Spleen (tissue), 11 donors: ENCODE measurements around the gene FERMT2. TPM values are rescaled to one million over a fixed set of nuclear protein-coding genes. Genes with fewer than 3 reads are reported as not detected.

Source experiments
- DNase-seq: peaks from one replicate; pipeline ENCODE4 v3.0.0-alpha.2; 2020
- H3K27ac ChIP-seq, 8 donors: fragments of 200-600 bp; sonication (generic) in 7 of 8; 1 replicate in 4 of 8; 2 replicates in 4 of 8; pipeline versions ENCODE4 v1.5.0 to v1.8.0; 2016 to 2021; ENCODE audit warnings: inconsistent platforms in 4 of 8, mild to moderate bottlenecking in 4 of 8, moderate library complexity in 1 of 8
- H3K27me3 ChIP-seq, 7 donors: fragments of 200-600 bp; sonication (generic) in 6 of 7; replicated peaks in 1 of 7; 1 replicate in 4 of 7; 2 replicates in 3 of 7; pipeline versions ENCODE4 v1.5.0 to v1.8.0; 2016 to 2021; ENCODE audit warnings: inconsistent platforms in 3 of 7, mild to moderate bottlenecking in 1 of 7
- H3K36me3 ChIP-seq, 6 donors: fragments of 200-600 bp; sonication (generic) in 5 of 6; 1 replicate in 4 of 6; 2 replicates in 2 of 6; pipeline versions ENCODE4 v1.5.0 to v1.8.0; 2016 to 2021; ENCODE audit warnings: inconsistent platforms in 2 of 6
- H3K4me1 ChIP-seq, 6 donors: fragments of 200-600 bp; sonication (generic) in 5 of 6; 1 replicate in 3 of 6; 2 replicates in 3 of 6; pipeline versions ENCODE4 v1.5.0 to v1.8.0; 2016 to 2021; ENCODE audit warnings: inconsistent platforms in 3 of 6
- H3K4me3 ChIP-seq, 8 donors: fragments of 200-600 bp; sonication (generic) in 7 of 8; 1 replicate in 4 of 8; 2 replicates in 4 of 8; pipeline versions ENCODE4 v1.5.0 to v1.8.0; 2016 to 2021; ENCODE audit warnings: inconsistent platforms in 4 of 8, mild to moderate bottlenecking in 4 of 8, moderate library complexity in 2 of 8
- H3K9me3 ChIP-seq, 8 donors: fragments of 200-600 bp; sonication (generic) in 7 of 8; 1 replicate in 4 of 8; 2 replicates in 4 of 8; pipeline versions ENCODE4 v1.5.0 to v1.8.0; 2016 to 2021; ENCODE audit warnings: inconsistent platforms in 4 of 8
- POLR2A ChIP-seq, 3 donors: fragments of 450-650 bp; IDR thresholded peaks; one replicate each; pipeline ENCODE4 v1.5.1; 2017; ENCODE audit warnings: antibody characterized with exemption in 3 of 3, mild to moderate bottlenecking in 1 of 3
- POLR2AphosphoS5 ChIP-seq, 3 donors: sonication (generic); formaldehyde crosslinking; IDR thresholded peaks; one replicate each; pipeline ENCODE4 v1.5.1; 2017; ENCODE audit warnings: antibody characterized with exemption in 3 of 3
- WGBS, 5 donors: extraction: QIAGEN DNeasy Blood & Tissue Kit in 3 of 5; methylation state at CpG; one replicate each; pipeline versions ENCODE4 v1.1.5 to v1.1.7; 2013 to 2018; 5-methylcytosine and 5-hydroxymethylcytosine counted together
- intact Hi-C: fragments of 100-400 bp; cut with DNase I; formaldehyde crosslinking; loops from one replicate; pipeline ENCODE4 v1.15.0; 2023; ENCODE audit warnings: low total_unique reads
- polyA plus RNA-seq, 3 donors: library from polyadenylated mRNA; stranded (reverse); fragments of 200-250 nt; gene quantifications; one replicate each; pipeline ENCODE4 v1.2.1, GENCODE V29; 2013
- total RNA-seq, 7 donors: library from RNA; depleted of rRNA in 3 of 7; stranded (reverse); fragments of >200 nt in 3 of 7; fragmentation: NEBNext Ultra II Directional in 4 of 7; extraction: Animal tissue kit (Norgen Biotek cat#: 25700) in 4 of 7; gene quantifications; one replicate each; pipeline versions ENCODE4 v1.1.0 to v1.2.1, GENCODE V29; 2016 to 2021
- TF ChIP-seq, protein P1 (sequence below), 11 experiments: fragments of 200-600 bp in 7 of 11; fragments of 450-650 bp in 4 of 11; sonication (generic) in 4 of 11; IDR thresholded peaks in 8 of 11; conservative IDR thresholded peaks in 3 of 11; 1 replicate in 7 of 11; 2 replicates in 4 of 11; pipeline versions ENCODE4 v1.4.0 to v1.8.0; 2016 to 2021; ENCODE audit warnings: antibody characterized with exemption in 11 of 11, inconsistent platforms in 4 of 11, mild to moderate bottlenecking in 1 of 11
- donor health status: healthy with polysubstance abuse.
- donor health status: DM: no; HTN: no; CAD: no; lungs with moderate emphysema.
- donor health status: DM: no; HTN: no; CAD: no.
- donor health status: Bipolar disorder and iron deficiency.
- donor health status: healthy.
- donor health status: DM: no; HTN: no; CAD: no.
- donor health status: DM: yes; HTN: yes; CAD: no.

FERMT2 gene
- total and polyA plus RNA-seq, 10 donors, result 10.5 to 94.5 (median 52.7) TPM

DNA sequence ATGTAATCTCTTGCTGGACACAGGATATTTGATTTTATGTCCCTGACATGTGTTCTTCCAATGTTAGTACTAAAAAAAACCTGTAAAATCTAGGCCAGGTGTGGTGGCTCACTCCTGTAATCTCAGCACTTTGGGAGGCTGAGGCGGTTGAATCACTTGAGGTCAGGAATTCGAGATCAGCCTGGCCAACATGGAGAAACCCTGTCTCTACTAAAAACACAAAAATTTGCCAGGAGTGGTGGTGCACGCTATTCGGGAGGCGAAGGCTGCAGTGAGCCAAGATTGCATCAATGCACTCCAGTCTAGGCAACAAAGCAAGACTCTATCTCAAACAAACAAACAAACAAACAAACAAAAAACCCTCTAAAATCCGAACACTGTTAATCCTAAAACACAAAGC, 68.0 kb downstream of the FERMT2 start:
- DNase-seq, result no peak
- 83 to 93% (median 90%) methylated on average over 6 of the region's 6 CpGs for WGBS, 5 donors
- no peak overlapping the region for H3K27ac ChIP-seq
- H3K36me3 ChIP-seq, result peaks cover 0 to 15% (median 0%) of the 10 kb centered on the region in 6 donors
- peaks cover 0 to 6% (median 0%) of the 10 kb centered on the region in 6 donors for H3K4me1 ChIP-seq
- no peak overlapping the region for H3K4me3 ChIP-seq
- intact Hi-C loops, result no loop called here
- no peaks in the 10 kb centered on the region for H3K9me3 ChIP-seq
- TF ChIP-seq, protein P1, sequence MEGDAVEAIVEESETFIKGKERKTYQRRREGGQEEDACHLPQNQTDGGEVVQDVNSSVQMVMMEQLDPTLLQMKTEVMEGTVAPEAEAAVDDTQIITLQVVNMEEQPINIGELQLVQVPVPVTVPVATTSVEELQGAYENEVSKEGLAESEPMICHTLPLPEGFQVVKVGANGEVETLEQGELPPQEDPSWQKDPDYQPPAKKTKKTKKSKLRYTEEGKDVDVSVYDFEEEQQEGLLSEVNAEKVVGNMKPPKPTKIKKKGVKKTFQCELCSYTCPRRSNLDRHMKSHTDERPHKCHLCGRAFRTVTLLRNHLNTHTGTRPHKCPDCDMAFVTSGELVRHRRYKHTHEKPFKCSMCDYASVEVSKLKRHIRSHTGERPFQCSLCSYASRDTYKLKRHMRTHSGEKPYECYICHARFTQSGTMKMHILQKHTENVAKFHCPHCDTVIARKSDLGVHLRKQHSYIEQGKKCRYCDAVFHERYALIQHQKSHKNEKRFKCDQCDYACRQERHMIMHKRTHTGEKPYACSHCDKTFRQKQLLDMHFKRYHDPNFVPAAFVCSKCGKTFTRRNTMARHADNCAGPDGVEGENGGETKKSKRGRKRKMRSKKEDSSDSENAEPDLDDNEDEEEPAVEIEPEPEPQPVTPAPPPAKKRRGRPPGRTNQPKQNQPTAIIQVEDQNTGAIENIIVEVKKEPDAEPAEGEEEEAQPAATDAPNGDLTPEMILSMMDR (IDR thresholded peaks at IDR 0.05 in 8 of 11, conservative IDR thresholded peaks at IDR 0.05 in 3 of 11), result no peak
- TF ChIP-seq POLR2A (IDR thresholded peaks at IDR 0.05) (no peak), POLR2AphosphoS5 (IDR thresholded peaks at IDR 0.05) (no peak)
- H3K27me3 ChIP-seq, result no peaks in the 10 kb centered on the region

DNA sequence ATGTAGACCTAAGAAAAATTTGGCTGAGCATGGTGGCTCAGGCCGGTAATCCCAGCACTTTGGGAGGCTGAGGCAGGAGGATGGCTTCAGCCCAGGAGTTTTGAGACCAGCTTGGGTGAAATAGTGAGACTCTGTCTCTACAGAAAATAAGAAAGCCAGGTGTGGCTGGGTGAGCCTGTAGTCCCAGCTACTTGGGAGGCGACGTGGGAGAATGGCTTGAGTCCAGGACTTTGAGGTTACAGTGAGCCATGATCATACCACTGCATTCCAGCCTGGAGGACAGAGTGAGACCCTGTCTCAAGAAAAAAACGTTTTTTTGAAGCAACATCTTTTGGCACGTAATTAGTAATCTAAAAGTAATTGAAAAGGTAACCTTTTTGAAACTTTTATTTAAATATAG, 70.9 kb downstream of the FERMT2 start:
- WGBS, 5 donors, result 80 to 92% (median 87%) methylated on average over 5 of the region's 5 CpGs
- Histone ChIP-seq H3K9me3 (no peaks in the 10 kb centered on the region), H3K4me3 (no peak overlapping the region), H3K27me3 (no peaks in the 10 kb centered on the region), H3K36me3 (peaks cover 0 to 20% (median 0%) of the 10 kb centered on the region in 6 donors), H3K27ac (no peak overlapping the region), H3K4me1 (peaks cover 0 to 17% (median 0%) of the 10 kb centered on the region in 6 donors)
- DNase-seq, result no peak
- TF ChIP-seq, protein P1 (IDR thresholded peaks at IDR 0.05 in 8 of 11, conservative IDR thresholded peaks at IDR 0.05 in 3 of 11), result no peak
- TF ChIP-seq POLR2A (IDR thresholded peaks at IDR 0.05) (no peak), POLR2AphosphoS5 (IDR thresholded peaks at IDR 0.05) (no peak)
- intact Hi-C loops, result no loop called here

DNA sequence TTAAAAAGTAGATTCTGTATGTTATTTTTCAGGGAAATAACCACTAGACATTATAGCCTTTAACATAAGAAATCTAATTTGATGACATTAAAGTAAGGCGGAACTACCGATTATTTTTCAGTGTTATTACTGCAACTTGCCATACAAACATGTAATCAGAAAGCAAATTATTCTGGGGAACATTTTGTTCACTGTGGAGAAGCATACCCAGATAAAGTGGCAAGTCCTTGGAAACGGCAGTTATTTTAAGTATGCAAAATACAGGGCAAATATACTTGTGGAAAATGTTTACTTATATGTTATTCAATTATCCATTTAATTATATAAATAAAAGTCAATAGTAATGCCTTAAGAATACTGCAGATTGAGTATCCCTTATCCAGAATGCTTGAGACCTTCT, 71.9 kb downstream of the FERMT2 start:
- Histone ChIP-seq H3K27ac (no peak overlapping the region), H3K9me3 (no peaks in the 10 kb centered on the region), H3K36me3 (peaks cover 0 to 23% (median 0%) of the 10 kb centered on the region in 6 donors), H3K4me1 (peaks cover 0 to 20% (median 0%) of the 10 kb centered on the region in 6 donors), H3K27me3 (no peaks in the 10 kb centered on the region), H3K4me3 (no peak overlapping the region)
- TF ChIP-seq, protein P1 (IDR thresholded peaks at IDR 0.05 in 8 of 11, conservative IDR thresholded peaks at IDR 0.05 in 3 of 11), result no peak
- TF ChIP-seq POLR2AphosphoS5 (IDR thresholded peaks at IDR 0.05), result no peak
- TF ChIP-seq POLR2A (IDR thresholded peaks at IDR 0.05), result no peak
- intact Hi-C loops, result no loop called here
- 92 to 96% (median 94%) methylated on average over 3 of the region's 3 CpGs for WGBS, 5 donors
- no peak for DNase-seq

DNA sequence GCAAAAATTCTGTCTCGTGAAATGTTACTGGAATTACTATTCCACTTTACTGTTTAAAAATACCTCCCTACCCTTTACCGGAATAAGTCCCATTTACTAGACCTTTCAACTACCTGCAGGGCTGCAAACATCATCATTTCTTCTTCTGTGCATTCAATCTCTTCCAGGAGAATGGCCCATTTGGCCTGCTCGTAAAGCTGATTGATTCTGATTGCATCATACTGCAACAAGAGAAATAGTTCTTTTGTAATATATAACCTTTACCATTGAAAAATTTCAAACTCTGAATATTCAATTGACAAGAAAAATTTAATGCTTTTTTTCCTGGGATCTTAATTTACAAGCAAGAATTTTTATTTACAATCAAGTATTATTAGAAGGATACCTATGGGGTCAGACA, 72.4 kb downstream of the FERMT2 start:
- TF ChIP-seq POLR2AphosphoS5 (IDR thresholded peaks at IDR 0.05), result no peak
- TF ChIP-seq, protein P1 (IDR thresholded peaks at IDR 0.05 in 8 of 11, conservative IDR thresholded peaks at IDR 0.05 in 3 of 11), result no peak
- TF ChIP-seq POLR2A (IDR thresholded peaks at IDR 0.05), result no peak
- peaks cover 0 to 25% (median 2%) of the 10 kb centered on the region in 6 donors for H3K4me1 ChIP-seq
- H3K9me3 ChIP-seq, result no peaks in the 10 kb centered on the region
- H3K27ac ChIP-seq, result peak overlapping the region in 2 of 8 donors; percentile 26 to 39
- no peak for DNase-seq
- H3K36me3 ChIP-seq, result peaks cover 0 to 24% (median 0%) of the 10 kb centered on the region in 6 donors
- H3K27me3 ChIP-seq, result no peaks in the 10 kb centered on the region
- H3K4me3 ChIP-seq, result no peak overlapping the region
- WGBS, 5 donors, result 33 to 74% (median 33%) methylated on average over 3 of the region's 3 CpGs
- intact Hi-C loops, result no loop called here
